Neuronal stem cell (in vitro differentiated cells): ENCODE results near the gene PKD1L1.
"Not testable (repeated sequence)": the region's sequence is repeated elsewhere in the genome, so short reads cannot be mapped to it uniquely, and the experiment has no call there.

Experiments
- DNase-seq: peaks from one replicate; pipeline ENCODE4 v3.0.0-alpha.2; 2013; ENCODE audit warnings: low spot score
- H2AFZ ChIP-seq: one replicate; pipeline ENCODE4 v1.6.1; 2013; ENCODE audit warnings: mild to moderate bottlenecking, low read length, inconsistent platforms
- H2AK5ac ChIP-seq: 2 replicates; pipeline ENCODE4 v1.6.1; 2013; ENCODE audit warnings: low read depth, mild to moderate bottlenecking, inconsistent platforms, low read length, moderate library complexity, mixed read lengths
- H2BK120ac ChIP-seq: 2 replicates; pipeline ENCODE4 v1.6.1; 2013; ENCODE audit warnings: low read depth, mild to moderate bottlenecking, inconsistent platforms, low read length, moderate library complexity, mixed read lengths
- H2BK12ac ChIP-seq: one replicate; pipeline ENCODE4 v1.6.1; 2013; ENCODE audit warnings: low read length, inconsistent platforms
- H2BK15ac ChIP-seq: 2 replicates; pipeline ENCODE4 v1.6.1; 2013; ENCODE audit warnings: mild to moderate bottlenecking, low read length, inconsistent platforms, mixed read lengths
- H2BK5ac ChIP-seq: one replicate; pipeline ENCODE4 v1.6.1; 2013; ENCODE audit warnings: inconsistent platforms, mild to moderate bottlenecking, low read length, moderate library complexity
- H3K14ac ChIP-seq: one replicate; pipeline ENCODE4 v1.6.1; 2013; ENCODE audit warnings: low read length, inconsistent platforms
- H3K18ac ChIP-seq: 2 replicates; pipeline ENCODE4 v1.6.1; 2013; ENCODE audit warnings: low read length, inconsistent platforms
- H3K23ac ChIP-seq: 2 replicates; pipeline ENCODE4 v1.6.1; 2013; ENCODE audit warnings: low read depth, mild to moderate bottlenecking, mixed read lengths, low read length, inconsistent platforms; ENCODE audit not compliant: poor library complexity
- H3K27ac ChIP-seq: replicated peaks from 3 replicates; pipeline ENCODE4 v1.5.1; 2013; ENCODE audit warnings: low read length, inconsistent platforms
- H3K27me3 ChIP-seq, 3 experiments: 2 replicates each; pipeline ENCODE4 v1.6.1; 2013; ENCODE audit warnings: low read length in 3 of 3, mild to moderate bottlenecking in 2 of 3, inconsistent platforms in 1 of 3, low read depth in 1 of 3, mixed read lengths in 1 of 3, moderate library complexity in 1 of 3; ENCODE audit not compliant: control insufficient read depth in 3 of 3, insufficient read depth in 3 of 3
- H3K36me3 ChIP-seq, 2 donors: replicated peaks in 1 of 2; 2 replicates each; pipeline ENCODE4 v1.6.1; 2013; ENCODE audit warnings: low read length in 2 of 2; ENCODE audit not compliant: control insufficient read depth in 2 of 2, insufficient read depth in 2 of 2
- H3K4ac ChIP-seq: 2 replicates; pipeline ENCODE4 v1.6.1; 2013; ENCODE audit warnings: inconsistent platforms, mild to moderate bottlenecking, low read length, moderate library complexity
- H3K4me1 ChIP-seq, 2 donors: 1 replicate in 1 of 2; 2 replicates in 1 of 2; pipeline ENCODE4 v1.6.1; 2013; ENCODE audit warnings: low read length in 2 of 2, low read depth in 1 of 2; ENCODE audit not compliant: control insufficient read depth in 2 of 2, insufficient read depth in 1 of 2
- H3K4me2 ChIP-seq: one replicate; pipeline ENCODE4 v1.6.1; 2013; ENCODE audit warnings: mild to moderate bottlenecking, low read length, inconsistent platforms; ENCODE audit not compliant: insufficient read depth, poor library complexity, severe bottlenecking
- H3K4me3 ChIP-seq, 2 donors: 2 replicates each; pipeline ENCODE4 v1.5.1; 2013; ENCODE audit warnings: low read length in 2 of 2, mild to moderate bottlenecking in 2 of 2, inconsistent platforms in 1 of 2, moderate library complexity in 1 of 2
- H3K79me1 ChIP-seq: one replicate; pipeline ENCODE4 v1.6.1; 2013; ENCODE audit warnings: low read depth, mild to moderate bottlenecking, inconsistent platforms, low read length, moderate library complexity
- H3K9ac ChIP-seq: one replicate; pipeline ENCODE4 v1.6.1; 2013; ENCODE audit warnings: mild to moderate bottlenecking, low read depth, low read length, inconsistent platforms; ENCODE audit not compliant: poor library complexity
- H3K9me3 ChIP-seq, 2 donors: replicated peaks in 1 of 2; 2 replicates each; pipeline versions ENCODE3 to v1.6.1; 2013; ENCODE audit warnings: low read length in 2 of 2, mild to moderate bottlenecking in 2 of 2, inconsistent platforms in 1 of 2, low read depth in 1 of 2, mixed read lengths in 1 of 2, moderate library complexity in 1 of 2; ENCODE audit not compliant: control insufficient read depth in 2 of 2, insufficient read depth in 1 of 2
- H4K8ac ChIP-seq: one replicate; pipeline ENCODE4 v1.6.1; 2013; ENCODE audit warnings: low read depth, mild to moderate bottlenecking, inconsistent platforms, low read length, moderate library complexity
- H4K91ac ChIP-seq: one replicate; pipeline ENCODE4 v1.6.1; 2013; ENCODE audit warnings: low read length, low read depth, mild to moderate bottlenecking, inconsistent platforms; ENCODE audit not compliant: poor library complexity
- WGBS, 2 donors: extraction: QIAGEN DNeasy Blood & Tissue Kit; methylation state at CpG; one replicate each; pipeline ENCODE4 v1.1.7; 2013; ENCODE audit warnings: missing lambda C conversion rate in 2 of 2, mixed read lengths in 1 of 2; ENCODE audit not compliant: insufficient read length in 2 of 2, insufficient replicate concordance in 1 of 2; ENCODE audit errors: extremely low coverage in 2 of 2; 5-methylcytosine and 5-hydroxymethylcytosine counted together

The PKD1L1 gene

GRCh38 chr7:47990592-47990991 lies 42.3 kb upstream of the PKD1L1 start:
- Histone ChIP-seq H3K27me3 (no peaks in the 10 kb centered on the region), H2BK5ac (no peak overlapping the region), H3K9ac (no peak overlapping the region), H3K14ac (no peak overlapping the region), H2AFZ (no peak overlapping the region), H3K27ac (no peak overlapping the region), H3K23ac (no peak overlapping the region), H3K18ac (no peak overlapping the region), H3K4me2 (no peak overlapping the region), H4K8ac (no peak overlapping the region), H3K79me1 (no peaks in the 10 kb centered on the region), H3K36me3 (no peaks in the 10 kb centered on the region), H2BK15ac (no peak overlapping the region), H3K9me3 (no peaks in the 10 kb centered on the region), H4K91ac (no peak overlapping the region), H2BK12ac (no peak overlapping the region), H3K4me3 (no peak overlapping the region), H3K4me1 (peaks cover 0 to 7% of the 10 kb centered on the region in 2 donors), H2BK120ac (no peak overlapping the region), H2AK5ac (no peak overlapping the region), H3K4ac (no peak overlapping the region)
- no peak for DNase-seq
- WGBS, 2 donors, result no CpG with 5 or more reads among the region's 5 CpGs

GRCh38 chr7:47989607-47990400 lies 41.5 kb upstream of the PKD1L1 start:
- WGBS, 2 donors, result no CpG with 5 or more reads among the region's 10 CpGs
- H3K27me3 ChIP-seq, H3K27ac ChIP-seq, H2BK12ac ChIP-seq, H3K4me2 ChIP-seq, H2BK120ac ChIP-seq, DNase-seq, H4K8ac ChIP-seq, H3K14ac ChIP-seq, H4K91ac ChIP-seq, H3K79me1 ChIP-seq, H2AK5ac ChIP-seq, H3K9ac ChIP-seq, H3K4ac ChIP-seq, H3K23ac ChIP-seq, H3K9me3 ChIP-seq, H3K36me3 ChIP-seq, H3K4me3 ChIP-seq, H2BK5ac ChIP-seq, H3K18ac ChIP-seq, H3K4me1 ChIP-seq, H2BK15ac ChIP-seq: not testable (repeated sequence)
- H2AFZ ChIP-seq, result peak overlapping the region; percentile 54

- Histone ChIP-seq H3K79me1 (no peaks in the 10 kb centered on the region), H3K9ac (no peak overlapping the region), H3K4me2 (no peak overlapping the region), H2AFZ (no peak overlapping the region), H2BK12ac (no peak overlapping the region), H4K91ac (no peak overlapping the region), H3K4me3 (no peak overlapping the region), H3K4me1 (peaks cover 0 to 7% of the 10 kb centered on the region in 2 donors), H3K36me3 (no peaks in the 10 kb centered on the region), H3K4ac (no peak overlapping the region), H2AK5ac (no peak overlapping the region), H2BK5ac (no peak overlapping the region), H2BK15ac (no peak overlapping the region), H4K8ac (no peak overlapping the region), H3K9me3 (no peaks in the 10 kb centered on the region), H3K18ac (no peak overlapping the region), H3K27me3 (no peaks in the 10 kb centered on the region), H3K27ac (no peak overlapping the region), H2BK120ac (no peak overlapping the region), H3K14ac (no peak overlapping the region), H3K23ac (no peak overlapping the region)
- WGBS, 2 donors, result no CpG with 5 or more reads among the region's 8 CpGs
- DNase-seq, result no peak
Observed at GRCh38 chr7:47988496-47989386, 40.5 kb upstream of the PKD1L1 start.

- no CpG with 5 or more reads among the region's 2 CpGs for WGBS, 2 donors
- H3K36me3 ChIP-seq, result peaks cover 4 to 6% of the 10 kb centered on the region in 2 donors
- peaks cover 4 to 5% of the 10 kb centered on the region in 2 donors for H3K4me1 ChIP-seq
- H3K18ac ChIP-seq, result no peak overlapping the region
- no peak overlapping the region for H2AFZ ChIP-seq
- no peaks in the 10 kb centered on the region for H3K79me1 ChIP-seq
- no peak overlapping the region for H3K23ac ChIP-seq
- no peak overlapping the region for H2BK120ac ChIP-seq
- H4K91ac ChIP-seq, result no peak overlapping the region
- DNase-seq, result no peak
- H2AK5ac ChIP-seq, result no peak overlapping the region
- no peaks in the 10 kb centered on the region for H3K9me3 ChIP-seq
- H3K27ac ChIP-seq, result no peak overlapping the region
- no peak overlapping the region for H3K9ac ChIP-seq
- no peaks in the 10 kb centered on the region for H3K27me3 ChIP-seq
- no peak overlapping the region for H3K4me3 ChIP-seq
- H4K8ac ChIP-seq, result no peak overlapping the region
- no peak overlapping the region for H2BK12ac ChIP-seq
- H3K4me2 ChIP-seq, result no peak overlapping the region
- no peak overlapping the region for H2BK15ac ChIP-seq
- no peak overlapping the region for H3K14ac ChIP-seq
- no peak overlapping the region for H2BK5ac ChIP-seq
- no peak overlapping the region for H3K4ac ChIP-seq
Observed at GRCh38 chr7:47982610-47983009, 34.3 kb upstream of the PKD1L1 start.
